ENCODE data around the gene EBLN1.

- TF ChIP-seq CTCF (IDR thresholded peaks at IDR 0.05; ENCODE audit: low read depth, low read length, missing input control) (no peak), ATF3 (IDR thresholded peaks at IDR 0.05) (no peak), RAD21 (IDR thresholded peaks at IDR 0.05) (peak in 1 of 2 donors; percentile 22)
Observed at GRCh38 chr10:22218448-22218847, 633 bp upstream of the EBLN1 start.
